Activated gamma-delta T cell (primary cell): ENCODE data around the gene CMTR2.

Experiments
- DNase-seq: peaks from one replicate; lab custom pipeline; 2025; lab: John Stamatoyannopoulos, UW

Gene CMTR2

DNA sequence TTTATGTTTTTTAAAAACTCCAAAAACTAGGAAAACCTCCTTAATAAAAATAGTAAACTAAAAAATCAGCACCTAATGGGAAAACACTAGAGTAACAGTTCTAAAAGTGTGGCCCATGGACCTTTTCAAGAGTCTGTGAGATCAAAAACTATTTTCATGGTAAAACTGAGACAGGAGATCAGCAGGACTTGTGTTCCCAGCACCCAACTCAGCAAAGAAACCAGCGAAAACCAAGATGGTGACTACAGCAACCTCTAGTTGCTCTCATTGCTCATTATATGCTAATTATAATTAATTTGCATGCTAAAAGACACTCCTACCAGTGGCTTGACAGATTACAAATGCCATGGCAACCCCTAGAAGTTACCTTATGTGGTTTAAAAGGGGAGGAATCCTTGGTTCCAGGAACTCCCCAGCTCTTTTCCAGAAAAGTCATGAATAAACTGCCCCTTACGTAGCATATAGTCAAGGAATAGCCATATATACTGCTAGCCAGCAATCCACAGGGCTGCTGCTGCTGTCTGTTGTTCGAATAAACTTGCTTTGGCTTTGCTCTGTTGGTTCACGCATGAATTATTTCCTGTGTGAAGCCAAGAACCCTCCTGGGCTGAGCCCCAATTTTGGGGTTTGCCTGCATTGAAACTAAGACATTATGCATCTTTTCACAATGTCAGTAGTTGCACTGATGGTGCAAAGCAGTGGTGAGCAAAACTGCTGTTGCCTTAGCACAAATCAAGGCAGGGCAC is 12.4 kb downstream of the CMTR2 start:
- DNase-seq = no peak

DNA sequence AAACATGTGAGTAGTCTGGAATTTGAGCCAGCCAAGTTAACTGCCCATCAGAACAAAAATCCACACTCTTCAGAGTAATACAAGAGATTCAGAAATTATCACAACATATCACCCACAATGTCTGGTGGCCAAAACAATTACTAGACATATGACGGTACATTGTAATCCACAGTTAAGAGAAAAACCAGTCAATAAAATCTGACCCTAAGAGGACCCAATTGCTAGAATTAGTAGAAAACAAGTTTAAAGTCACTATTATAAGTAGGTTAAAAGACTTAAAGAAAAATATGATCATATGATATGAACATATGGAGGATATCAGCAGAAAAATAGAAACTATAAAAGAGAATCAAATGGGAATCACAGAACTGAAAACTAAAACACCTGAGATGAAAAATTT is 15.8 kb downstream of the CMTR2 start:
- no peak for DNase-seq

DNA sequence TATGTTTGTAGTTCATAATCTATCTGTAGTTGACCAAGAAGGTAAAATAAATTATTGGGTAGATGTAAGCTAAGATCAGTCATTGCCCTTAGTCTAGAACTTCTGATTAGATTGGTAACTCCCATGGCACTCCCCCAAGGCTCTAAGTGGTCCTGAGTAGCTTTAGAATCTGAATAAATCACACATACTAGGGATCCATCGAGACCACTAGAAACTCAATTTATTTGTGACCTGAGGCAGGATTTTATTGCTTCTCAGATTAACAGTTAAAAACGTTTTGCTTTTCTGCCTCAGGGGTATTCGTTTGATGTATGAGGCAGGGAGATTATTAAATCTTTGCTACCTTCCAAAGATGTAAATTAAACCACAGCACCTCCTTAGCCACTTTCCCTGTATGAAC is 24.9 kb downstream of the CMTR2 start:
- DNase-seq = no peak

GRCh38 chr16:71263582-71263981 is 25.6 kb downstream of the CMTR2 start:
- DNase-seq = no peak

DNA sequence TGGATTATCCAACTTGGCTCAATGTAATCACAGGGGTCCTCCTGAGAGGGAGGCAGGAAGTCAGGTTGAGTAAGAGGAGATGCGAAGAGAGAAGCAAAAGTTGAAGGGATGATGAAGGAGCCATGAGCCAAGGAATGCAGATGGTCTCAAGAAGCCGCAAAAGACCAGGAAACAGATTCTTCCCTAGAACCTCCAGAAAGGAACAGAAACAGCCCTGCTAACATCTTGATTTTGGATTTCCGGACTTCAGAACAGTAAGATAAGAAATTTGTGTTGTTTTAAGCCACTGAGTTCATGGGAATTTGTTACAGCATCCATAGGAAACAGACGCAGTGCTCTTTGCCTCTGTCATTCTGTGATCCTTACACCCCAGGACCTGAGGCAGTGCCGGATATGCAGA is 26.8 kb downstream of the CMTR2 start:
- no peak for DNase-seq

DNA sequence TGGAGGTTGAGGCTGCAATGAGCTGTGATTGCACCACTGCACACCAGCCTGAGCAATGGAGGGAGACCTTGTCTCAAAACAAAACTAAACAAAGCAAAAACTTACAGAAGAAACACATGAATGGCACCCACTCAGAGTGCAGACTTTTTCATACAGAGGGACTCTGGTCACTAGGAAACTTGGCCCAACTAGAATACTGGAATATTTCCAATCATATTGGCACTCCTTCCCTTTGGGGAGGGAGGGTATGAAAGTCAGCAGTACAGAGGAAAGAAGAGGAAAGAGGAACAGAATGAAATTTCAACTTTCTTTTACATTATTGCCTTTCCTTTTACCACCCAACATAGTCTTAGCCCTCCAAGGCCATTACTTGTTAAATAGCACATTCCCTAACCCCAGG is 28.2 kb downstream of the CMTR2 start:
- DNase-seq = no peak

- no peak for DNase-seq
Observed at GRCh38 chr16:71259086-71259485, 30.1 kb downstream of the CMTR2 start.

- DNase-seq = no peak
Observed at GRCh38 chr16:71258372-71258771, 30.8 kb downstream of the CMTR2 start.

DNA sequence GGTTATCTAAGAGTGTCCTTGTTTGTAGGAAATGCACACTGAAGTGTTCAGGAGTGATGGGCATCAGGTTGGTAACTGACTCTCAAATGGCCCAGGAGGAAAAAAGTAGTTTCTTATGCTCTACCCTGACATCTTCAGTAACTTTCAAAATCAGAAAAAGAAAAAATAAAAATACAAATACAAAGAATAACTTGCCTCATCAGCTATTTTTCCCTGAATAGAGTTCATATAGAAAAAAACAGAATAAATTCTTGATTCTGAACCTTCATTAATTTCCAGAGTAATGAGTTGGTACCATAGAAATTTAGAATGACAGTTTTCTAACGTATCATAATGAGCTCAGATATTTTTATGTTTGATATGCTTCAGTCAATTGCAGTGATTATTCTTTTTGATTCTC is 31.4 kb downstream of the CMTR2 start:
- DNase-seq = no peak

DNA sequence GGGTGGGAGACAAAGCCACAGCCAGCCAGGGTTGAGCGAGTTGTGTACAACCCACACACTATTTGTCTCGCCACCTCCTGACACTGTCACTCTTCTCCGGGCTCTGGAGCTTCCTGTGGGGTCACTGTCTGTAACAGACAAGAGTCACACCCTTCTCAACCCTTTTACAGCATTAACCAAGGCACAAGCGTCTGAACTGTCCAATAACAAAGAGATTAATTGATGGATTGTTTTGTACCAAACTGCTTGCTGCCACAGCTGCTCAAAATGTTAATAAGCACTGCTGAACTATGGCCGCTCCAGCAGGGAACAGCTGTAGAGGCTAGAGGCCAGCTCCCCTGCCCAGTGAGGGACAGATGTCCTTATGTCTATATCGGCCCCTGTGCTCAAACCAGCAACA is 33.5 kb downstream of the CMTR2 start:
- no peak for DNase-seq

DNA sequence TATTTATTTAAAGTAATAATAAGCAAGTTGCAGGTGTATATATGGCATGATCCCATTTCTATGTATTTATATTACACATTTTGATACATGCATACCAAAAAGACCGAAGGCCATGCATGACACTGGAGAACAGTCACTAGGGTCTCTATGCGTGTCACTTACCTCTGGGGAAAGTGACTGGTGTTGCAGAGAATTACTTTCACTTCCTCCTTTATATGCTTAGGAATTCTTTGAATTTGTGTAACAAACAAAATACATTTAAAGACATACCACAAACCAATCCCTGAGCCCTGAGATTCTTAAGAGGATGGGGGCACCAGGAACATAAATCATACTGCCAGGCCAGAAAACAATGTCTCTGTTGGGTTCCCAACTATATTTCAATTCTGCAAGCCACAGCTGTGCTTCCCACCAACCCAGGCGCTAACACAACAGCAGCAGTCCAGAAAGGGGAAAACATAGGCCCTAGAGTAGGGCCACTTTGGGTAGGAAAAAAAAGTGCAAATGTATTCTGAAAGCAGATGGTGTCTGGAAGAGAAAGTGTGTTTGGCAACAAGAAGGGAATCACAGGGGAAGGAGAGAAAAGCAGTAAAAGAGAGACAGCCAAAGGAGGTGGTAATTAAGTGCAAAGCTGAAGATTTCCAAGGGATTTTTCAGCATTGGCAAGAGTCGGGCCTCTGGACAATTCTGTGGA is 34.2 kb downstream of the CMTR2 start:
- no peak for DNase-seq

- no peak for DNase-seq
Observed at GRCh38 chr16:71250461-71251235, 38.6 kb downstream of the CMTR2 start.

- DNase-seq = no peak
Observed at GRCh38 chr16:71249399-71249798, 39.8 kb downstream of the CMTR2 start.

DNA sequence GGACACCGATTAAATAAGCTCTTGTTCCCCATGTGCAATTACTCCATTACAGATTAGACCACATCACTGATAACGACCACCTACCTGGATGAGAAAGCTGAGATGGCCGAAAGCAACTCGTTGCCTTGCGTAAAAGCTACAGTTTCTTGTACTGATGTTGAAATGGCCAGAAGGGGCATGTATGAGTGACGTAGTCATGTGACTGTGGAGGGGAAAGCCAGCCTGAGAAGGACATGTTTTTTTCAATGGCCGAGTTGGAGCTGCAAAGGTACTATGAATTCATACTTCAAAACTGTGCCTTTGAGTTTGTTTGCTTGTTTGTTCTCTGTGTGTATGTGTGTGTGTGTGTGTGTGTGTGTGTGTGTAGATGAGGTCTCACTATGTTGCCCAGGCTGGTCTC is 41.7 kb downstream of the CMTR2 start:
- no peak for DNase-seq

- no peak for DNase-seq
Observed at GRCh38 chr16:71246309-71246708, 42.9 kb downstream of the CMTR2 start.

DNA sequence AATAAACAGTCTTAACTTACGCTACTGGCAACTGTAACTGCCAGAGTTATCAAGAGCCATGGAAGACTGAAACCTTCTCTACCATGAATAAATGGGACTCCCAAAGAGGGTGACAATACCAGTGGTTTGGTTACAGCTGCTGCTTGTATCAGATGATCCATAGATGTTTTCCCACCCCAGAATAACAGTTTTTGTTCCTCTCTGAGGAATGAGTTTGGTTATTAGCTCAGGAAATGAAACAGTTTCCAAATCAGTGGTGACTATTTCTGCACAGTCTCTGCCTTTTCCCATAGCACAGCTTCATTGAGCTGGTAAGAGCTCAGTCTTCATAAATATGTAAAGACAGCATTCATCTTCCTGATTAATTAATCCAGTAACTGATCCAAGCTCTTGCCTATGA is 44.7 kb downstream of the CMTR2 start:
- DNase-seq = no peak

DNA sequence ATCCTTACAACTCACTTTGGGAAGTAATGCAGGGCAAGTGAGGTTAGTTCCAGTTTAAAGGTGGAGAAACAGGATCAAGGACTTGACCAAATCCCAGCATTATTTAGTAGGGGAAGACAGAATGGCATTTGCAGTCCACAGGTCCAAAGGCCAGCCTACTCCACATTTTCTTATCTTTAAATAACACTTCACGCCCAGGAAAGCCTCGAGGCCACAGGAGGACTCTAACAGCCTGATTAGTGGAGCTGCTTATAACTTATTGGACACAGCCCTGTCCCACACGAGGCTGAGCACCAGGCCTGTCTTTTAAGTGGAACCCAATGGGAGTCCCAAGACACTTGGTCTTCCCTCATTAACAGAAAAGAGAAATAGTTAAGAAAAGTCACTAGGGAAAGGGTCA is 46.6 kb downstream of the CMTR2 start:
- DNase-seq = no peak

GRCh38 chr16:71242036-71242435 is 47.2 kb downstream of the CMTR2 start:
- no peak for DNase-seq
